ENCODE results near the gene RFT1.

RFT1 gene, protein sequence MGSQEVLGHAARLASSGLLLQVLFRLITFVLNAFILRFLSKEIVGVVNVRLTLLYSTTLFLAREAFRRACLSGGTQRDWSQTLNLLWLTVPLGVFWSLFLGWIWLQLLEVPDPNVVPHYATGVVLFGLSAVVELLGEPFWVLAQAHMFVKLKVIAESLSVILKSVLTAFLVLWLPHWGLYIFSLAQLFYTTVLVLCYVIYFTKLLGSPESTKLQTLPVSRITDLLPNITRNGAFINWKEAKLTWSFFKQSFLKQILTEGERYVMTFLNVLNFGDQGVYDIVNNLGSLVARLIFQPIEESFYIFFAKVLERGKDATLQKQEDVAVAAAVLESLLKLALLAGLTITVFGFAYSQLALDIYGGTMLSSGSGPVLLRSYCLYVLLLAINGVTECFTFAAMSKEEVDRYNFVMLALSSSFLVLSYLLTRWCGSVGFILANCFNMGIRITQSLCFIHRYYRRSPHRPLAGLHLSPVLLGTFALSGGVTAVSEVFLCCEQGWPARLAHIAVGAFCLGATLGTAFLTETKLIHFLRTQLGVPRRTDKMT

GRCh38 chr3:53130179-53131061, at the start of gene RFT1:
RFT1 (minus strand) TSS chr3:53130435; CDS start chr3:53130400, 35 bp downstream.
- peak; percentile 14 to 79 for DNase-seq

GRCh38 chr3:53179580-53179979, 49.3 kb upstream of the RFT1 start:
- DNase-seq, result no peak

- DNase-seq, result no peak
These were observed 48.0 kb upstream of the RFT1 start for GRCh38 chr3:53178246-53178645.

- DNase-seq, result no peak
These were observed 45.6 kb upstream of the RFT1 start for GRCh38 chr3:53175613-53176540.

DNA sequence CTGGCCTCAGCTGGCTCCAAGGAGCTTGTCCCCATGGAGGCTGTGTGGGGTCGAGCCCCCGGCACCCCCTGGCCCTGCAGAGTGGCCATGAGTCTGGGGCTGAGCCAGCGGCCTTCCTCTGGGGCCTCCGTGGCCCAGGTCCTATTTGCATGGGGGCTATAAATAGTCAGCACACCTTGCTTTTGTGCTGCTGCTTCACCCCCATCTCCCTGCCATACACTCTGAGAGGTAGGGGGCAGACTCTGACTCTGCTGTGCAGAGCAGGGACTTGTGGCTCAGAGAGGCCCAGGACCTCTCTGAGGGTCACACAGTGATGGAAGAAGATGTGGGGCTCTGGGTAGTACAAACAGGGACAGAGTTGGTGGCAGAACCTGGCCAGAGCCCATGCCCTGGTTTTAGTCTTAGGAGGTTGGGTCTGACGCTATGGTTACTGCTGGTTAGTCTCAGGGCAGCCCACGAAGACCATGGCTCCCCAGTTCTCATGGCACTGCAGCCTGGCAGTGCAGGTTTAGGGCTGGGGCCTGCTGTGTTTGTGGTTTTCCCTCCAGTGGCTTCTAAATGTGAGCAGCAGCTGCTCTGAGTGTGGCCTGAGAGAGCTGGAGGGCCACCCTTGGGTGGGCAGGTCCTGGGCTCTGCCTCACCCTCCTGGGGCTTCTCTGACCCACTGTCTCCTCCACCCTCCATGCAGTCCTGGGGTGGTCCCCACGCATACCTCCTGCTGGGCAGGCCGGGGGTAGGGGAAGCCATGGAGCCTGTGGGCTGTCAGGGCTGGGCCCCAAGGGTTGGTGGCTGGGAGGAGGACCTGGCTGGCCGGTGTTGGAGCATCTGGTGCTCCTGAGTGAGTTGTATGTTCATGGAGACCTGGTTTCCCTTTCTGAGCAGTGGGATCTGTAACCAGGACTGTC, 44.4 kb upstream of the RFT1 start:
- no peak for DNase-seq

GRCh38 chr3:53173107-53173506, 42.9 kb upstream of the RFT1 start:
- no peak for DNase-seq

DNA sequence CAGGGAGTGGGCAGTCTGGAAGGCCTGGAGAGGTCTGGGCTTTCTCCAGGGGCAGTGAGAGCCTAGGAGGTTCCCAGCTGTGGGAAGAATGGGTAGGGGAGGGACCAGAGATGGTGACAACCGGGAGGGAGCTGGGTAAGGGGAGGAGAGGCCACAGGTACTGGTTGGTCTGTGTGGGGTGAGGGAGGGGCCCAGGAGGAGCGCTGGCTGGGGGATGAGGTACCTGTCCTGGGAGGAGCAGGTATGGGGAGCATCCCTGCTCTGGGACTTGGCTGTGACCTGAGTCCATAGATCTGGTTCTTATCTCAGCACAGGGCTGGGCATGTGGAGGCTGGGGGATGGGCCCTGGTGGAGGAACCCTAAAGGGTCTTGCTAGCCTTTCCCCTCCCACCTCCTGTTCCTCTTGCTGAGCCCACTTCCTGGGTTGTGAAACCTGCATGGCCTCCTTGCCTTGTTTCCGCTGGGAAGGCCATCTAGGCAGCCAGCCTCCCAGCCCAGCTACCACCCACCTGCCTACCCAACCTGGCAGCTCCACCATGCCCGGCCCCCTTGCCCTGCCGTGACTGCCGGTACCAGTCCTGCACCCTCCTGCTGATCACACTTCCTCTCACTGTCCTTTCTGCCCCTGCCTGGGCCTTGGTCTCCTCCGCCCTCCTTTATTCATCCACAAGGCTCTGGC, 41.7 kb upstream of the RFT1 start:
- no peak for DNase-seq

DNA sequence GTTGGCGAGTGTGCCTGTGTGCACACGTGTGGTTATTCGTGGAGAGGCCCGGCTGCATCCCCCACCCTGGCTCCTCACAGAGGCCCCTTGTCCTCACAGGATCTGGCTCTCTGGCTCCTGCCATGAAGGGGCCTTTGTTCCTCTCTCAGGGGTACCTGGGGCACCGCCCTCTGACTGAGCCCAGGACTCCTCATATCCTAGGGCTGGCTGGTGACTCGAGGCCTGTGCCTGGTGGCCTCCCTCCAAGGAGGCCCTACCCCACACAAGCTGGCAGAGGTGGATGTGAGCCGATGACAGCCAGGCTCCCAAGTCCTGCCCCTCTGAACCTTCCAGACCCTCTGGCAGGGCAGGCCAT, 40.8 kb upstream of the RFT1 start:
- DNase-seq, result no peak

GRCh38 chr3:53170325-53171063, 40.3 kb upstream of the RFT1 start:
- no peak for DNase-seq

- no peak for DNase-seq
These were observed 39.6 kb upstream of the RFT1 start for GRCh38 chr3:53169832-53170324.

DNA sequence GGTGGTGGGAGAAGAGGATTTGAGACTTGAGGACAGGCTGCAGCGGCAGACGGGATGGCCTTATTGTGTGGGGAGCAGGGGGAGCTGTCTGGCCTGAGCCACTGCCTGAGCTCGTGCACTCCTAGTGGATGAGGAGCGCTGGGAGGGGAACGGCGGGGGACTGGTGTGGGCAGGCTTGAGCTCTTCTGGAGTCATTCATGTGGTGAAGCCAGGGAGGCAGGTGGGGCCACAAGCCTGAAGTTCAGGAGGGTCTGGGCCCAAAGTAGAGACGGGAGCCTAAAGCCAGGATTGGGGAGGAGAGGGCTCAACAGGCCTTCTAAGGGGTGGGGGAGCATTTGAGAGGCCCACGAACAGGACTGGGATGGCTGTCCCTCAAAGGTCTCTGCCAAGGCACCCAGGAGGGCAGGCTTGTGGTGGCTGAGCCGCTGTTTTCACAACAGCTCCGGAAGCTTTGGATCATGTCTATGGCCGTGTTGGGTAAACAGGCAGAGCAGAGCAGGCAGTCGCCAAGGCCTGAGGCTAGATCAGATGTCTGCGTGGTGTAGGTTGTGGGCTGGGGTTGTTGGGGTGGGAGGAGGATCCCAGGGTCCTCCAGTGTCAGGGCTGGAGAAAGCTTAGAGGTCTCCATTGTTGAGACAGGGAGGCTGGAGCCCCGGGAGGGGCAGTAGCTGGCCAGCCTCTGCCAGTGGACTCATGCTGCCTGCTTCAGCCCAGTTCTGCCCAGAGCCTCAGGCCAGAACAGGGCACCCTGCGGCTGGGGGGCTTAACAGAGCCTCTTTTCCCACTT, 39.0 kb upstream of the RFT1 start:
- DNase-seq, result no peak

- DNase-seq, result no peak
These were observed 38.1 kb upstream of the RFT1 start for GRCh38 chr3:53168175-53168923.

DNA sequence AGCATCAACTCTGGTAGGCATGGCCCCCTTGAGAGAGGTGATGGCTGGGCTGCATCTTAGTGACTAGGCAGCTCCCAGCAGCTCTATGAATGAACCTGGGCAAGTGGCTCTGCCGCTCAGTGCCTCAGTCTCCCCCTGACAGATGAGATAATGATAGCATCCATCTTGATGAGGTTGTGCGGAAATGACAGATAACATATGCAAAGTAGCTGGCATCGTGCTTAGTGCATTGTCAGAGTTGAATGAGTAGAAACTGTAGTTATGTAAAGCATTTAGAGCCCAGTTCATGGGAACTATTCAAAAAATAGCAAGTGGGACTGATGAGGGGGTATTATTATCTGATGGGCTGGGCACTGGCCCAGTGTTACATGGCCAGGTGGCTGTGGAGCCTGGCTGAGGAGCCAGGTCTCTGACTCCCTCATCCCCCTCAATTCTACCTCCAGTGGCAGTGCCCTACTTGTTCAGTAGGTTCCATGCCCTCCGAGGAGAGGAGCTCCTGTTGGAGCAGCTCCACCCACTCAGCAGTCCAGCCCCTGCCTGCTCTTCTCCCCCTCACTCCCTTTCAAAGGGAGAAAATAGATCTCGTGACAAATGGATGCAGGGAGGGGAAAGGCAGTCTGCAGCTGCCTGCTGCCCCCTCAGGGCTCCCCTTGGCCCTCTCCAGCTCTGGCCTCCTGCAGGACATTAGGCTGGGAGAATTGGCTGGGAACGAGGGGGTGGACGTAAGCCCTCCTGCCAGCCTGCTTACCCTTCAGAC, 37.4 kb upstream of the RFT1 start:
- no peak for DNase-seq

GRCh38 chr3:53166781-53167291, 36.6 kb upstream of the RFT1 start:
- no peak for DNase-seq

GRCh38 chr3:53166206-53166605, 36.0 kb upstream of the RFT1 start:
- no peak for DNase-seq

GRCh38 chr3:53164911-53165310, 34.7 kb upstream of the RFT1 start:
- DNase-seq, result no peak

Data from cerebellar nuclear complex (tissue), 1 donor.